ENCODE measurements around the gene PRR14L.

GRCh38 chr22:31653944-31654343, 96.0 kb downstream of the PRR14L start:
- TF ChIP-seq CTCF (IDR thresholded peaks at IDR 0.05) (no peak), POLR2A (IDR thresholded peaks at IDR 0.05) (no peak)
